Natural killer cell (primary cell): Measurements from ENCODE around the gene FXN. TPM values are rescaled to one million over a fixed set of nuclear protein-coding genes. Genes with fewer than 3 reads are reported as not detected.
A peak's percentile ranks its signal among the peaks of the same experiment; 100 is the strongest.

Source experiments
- ATAC-seq, 3 donors: fragments of 150-1000 bp in 2 of 3; fragments of 200-7000 bp in 1 of 3; cut with Tn5 transposase; 1 replicate in 1 of 3; 2 replicates in 2 of 3; pipeline ENCODE4 v1.10.0; 2021; ENCODE audit warnings: mild to moderate bottlenecking in 2 of 3, moderate library complexity in 2 of 3
- DNase-seq, 2 donors: peaks; one replicate each; pipeline versions ENCODE4 v3.0.0 to v3.0.0-alpha.2; 2013 to 2021; ENCODE audit warnings: mixed read lengths in 1 of 2
- H3K27ac ChIP-seq: one replicate; pipeline ENCODE4 v1.5.1; 2013; ENCODE audit warnings: mild to moderate bottlenecking, low read length
- H3K27me3 ChIP-seq: one replicate; pipeline ENCODE4 v1.6.1; 2013; ENCODE audit warnings: low read length; ENCODE audit not compliant: control insufficient read depth, insufficient read depth
- H3K36me3 ChIP-seq: one replicate; pipeline ENCODE4 v1.6.1; 2013; ENCODE audit warnings: low read length; ENCODE audit not compliant: control insufficient read depth, insufficient read depth
- H3K4me1 ChIP-seq: one replicate; pipeline ENCODE4 v1.6.1; 2013; ENCODE audit warnings: low read length; ENCODE audit not compliant: control insufficient read depth, insufficient read depth
- H3K4me3 ChIP-seq: one replicate; pipeline ENCODE4 v1.5.1; 2013; ENCODE audit warnings: low read length
- H3K9me3 ChIP-seq: one replicate; pipeline ENCODE4 v1.6.1; 2013; ENCODE audit warnings: low read length; ENCODE audit not compliant: control insufficient read depth, insufficient read depth
- H3K27ac Mint-ChIP-seq, 2 donors: one replicate each; pipeline ENCODE4 v1.8.0; 2022; ENCODE audit warnings: mild to moderate bottlenecking in 2 of 2, mixed read lengths in 2 of 2, moderate library complexity in 1 of 2
- H3K27me3 Mint-ChIP-seq, 2 donors: one replicate each; pipeline ENCODE4 v1.8.0; 2022; ENCODE audit warnings: low read depth in 2 of 2, mixed read lengths in 2 of 2
- H3K36me3 Mint-ChIP-seq: one replicate; pipeline ENCODE4 v1.8.0; 2022; ENCODE audit warnings: mixed read lengths
- H3K4me1 Mint-ChIP-seq, 2 donors: one replicate each; pipeline ENCODE4 v1.8.0; 2022; ENCODE audit warnings: mixed read lengths in 2 of 2
- H3K4me3 Mint-ChIP-seq: one replicate; pipeline ENCODE4 v1.8.0; 2022; ENCODE audit warnings: mild to moderate bottlenecking, moderate library complexity, mixed read lengths
- H3K9me3 Mint-ChIP-seq, 2 donors: one replicate each; pipeline ENCODE4 v1.8.0; 2022; ENCODE audit warnings: mixed read lengths in 2 of 2
- CTCF ChIP-seq: fragments of 200-600 bp; IDR thresholded peaks from one replicate; pipeline ENCODE4 v1.8.0; 2022; ENCODE audit warnings: antibody characterized with exemption
- WGBS: methylation state at CpG from one replicate; pipeline ENCODE4 v1.1.7; 2013; ENCODE audit warnings: missing lambda C conversion rate; ENCODE audit not compliant: insufficient coverage; 5-methylcytosine and 5-hydroxymethylcytosine counted together
- intact Hi-C: fragments of 100-400 bp; cut with micrococcal nuclease; formaldehyde crosslinking; loops from one replicate; pipeline ENCODE4 v1.14.2; 2022
- total RNA-seq, 4 donors: library from RNA; stranded (reverse); fragments of 120-200 nt in 1 of 4; gene quantifications; one replicate each; pipeline versions ENCODE4 v1.2.3 to v1.2.4, GENCODE V29; 2013 to 2022

FXN gene
- total RNA-seq, 3 donors from 2014 or later (not counting 1 experiment from before 2014, with no cell fraction given), result 11.5 to 19.4 (median 18.9) TPM

GRCh38 chr9:69122549-69123141 lies 87.1 kb downstream of the FXN start:
- Mint-ChIP-seq H3K4me1 (peaks cover 10 to 21% of the 10 kb centered on the region in 2 donors), H3K4me3 (peak overlapping the region; percentile 94), H3K36me3 (no peaks in the 10 kb centered on the region), H3K9me3 (no peaks in the 10 kb centered on the region), H3K27ac (peak overlapping the region in 1 of 2 donors; percentile 79), H3K27me3 (no peaks in the 10 kb centered on the region)
- DNase-seq (peak in 1 of 2 donors; percentile 16), ATAC-seq (no peak)
- intact Hi-C loops, result no loop called here
- H3K4me3 ChIP-seq, result peak overlapping the region; percentile 49
- H3K27ac ChIP-seq, result no peak overlapping the region
- no peaks in the 10 kb centered on the region for H3K27me3 ChIP-seq
- TF ChIP-seq CTCF, result no peak
- no peaks in the 10 kb centered on the region for H3K36me3 ChIP-seq
- peaks cover 20% of the 10 kb centered on the region for H3K4me1 ChIP-seq
- WGBS, result 66% methylated on average over 16 of the region's 16 CpGs
- no peaks in the 10 kb centered on the region for H3K9me3 ChIP-seq

GRCh38 chr9:69130456-69131441 lies 95.2 kb downstream of the FXN start:
- intact Hi-C loops, result no loop called here
- H3K27me3 Mint-ChIP-seq, result no peaks in the 10 kb centered on the region

GRCh38 chr9:69131682-69132081 lies 96.1 kb downstream of the FXN start:
- Mint-ChIP-seq H3K36me3 (no peaks in the 10 kb centered on the region), H3K4me1 (no peaks in the 10 kb centered on the region), H3K27me3 (no peaks in the 10 kb centered on the region), H3K4me3 (no peak overlapping the region), H3K27ac (no peak overlapping the region), H3K9me3 (no peaks in the 10 kb centered on the region)
- TF ChIP-seq CTCF, result no peak
- 65% methylated on average over 1 of the region's 1 CpG for WGBS
- Histone ChIP-seq H3K27ac (no peak overlapping the region), H3K4me1 (no peaks in the 10 kb centered on the region), H3K36me3 (no peaks in the 10 kb centered on the region), H3K4me3 (no peak overlapping the region), H3K9me3 (no peaks in the 10 kb centered on the region), H3K27me3 (no peaks in the 10 kb centered on the region)
- intact Hi-C loops, result no loop called here
- ATAC-seq (no peak), DNase-seq (no peak)

More at GRCh38 chr9:69130456-69131441, 95.2 kb downstream of the FXN start:
- DNase-seq, result no peak
- Mint-ChIP-seq H3K27ac (no peak overlapping the region), H3K36me3 (no peaks in the 10 kb centered on the region), H3K4me1 (no peaks in the 10 kb centered on the region), H3K9me3 (no peaks in the 10 kb centered on the region), H3K4me3 (no peak overlapping the region)
- no peaks in the 10 kb centered on the region for H3K4me1 ChIP-seq
- no peaks in the 10 kb centered on the region for H3K9me3 ChIP-seq
- H3K27ac ChIP-seq, result no peak overlapping the region
- H3K27me3 ChIP-seq, result no peaks in the 10 kb centered on the region
- WGBS, result 85% methylated on average over 16 of the region's 16 CpGs
- H3K4me3 ChIP-seq, result no peak overlapping the region
- no peak for TF ChIP-seq CTCF
- H3K36me3 ChIP-seq, result no peaks in the 10 kb centered on the region
- ATAC-seq, result no peak
